Measurements from ENCODE around the gene SLC24A3. TPM values are rescaled to one million over a fixed set of nuclear protein-coding genes. Genes with fewer than 3 reads are reported as not detected.
"Not testable (repeated sequence)": the region's sequence is repeated elsewhere in the genome, so short reads cannot be mapped to it uniquely, and the experiment has no call there.

SLC24A3 gene
- polyA plus RNA-seq, 1 donor (not counting 4 experiments of a cell fraction or from before 2014, with no cell fraction given) = 0.17 TPM

- TF ChIP-seq CTCF (optimal IDR thresholded peaks at IDR 0.05 in 1 of 3, IDR thresholded peaks at IDR 0.05 in 1 of 3, conservative IDR thresholded peaks at IDR 0.05 in 1 of 3; ENCODE audit: extremely low read depth in 1 of 3, insufficient read depth in 2 of 3, low read length in 3 of 3) = no peak
- no peak for TF ChIP-seq EZH2 (IDR thresholded peaks at IDR 0.05; ENCODE audit: low read length)
- no peak overlapping the region for H3K9ac ChIP-seq (ENCODE audit: control insufficient read depth, extremely low read depth, insufficient read depth, low read length)
- H3K9me3 ChIP-seq (ENCODE audit: control insufficient read depth, low read depth, low read length) = no peaks in the 10 kb centered on the region
- no peak overlapping the region for H2AFZ ChIP-seq (ENCODE audit: control insufficient read depth, low read length)
- no peaks in the 10 kb centered on the region for H3K79me2 ChIP-seq (ENCODE audit: control insufficient read depth, insufficient read depth, low read length)
- H3K27ac ChIP-seq (ENCODE audit: control insufficient read depth, insufficient read depth, low read length) = no peak overlapping the region
- H3K4me1 ChIP-seq (ENCODE audit: control insufficient read depth, extremely low read depth, insufficient read depth, low read length) = no peaks in the 10 kb centered on the region
- H3K27me3 ChIP-seq (ENCODE audit: control insufficient read depth, extremely low read depth, insufficient read depth, low read length) = no peaks in the 10 kb centered on the region
- no peak overlapping the region for H3K4me2 ChIP-seq (ENCODE audit: control insufficient read depth, extremely low read depth, insufficient read depth, low read depth, low read length)
- DNase-seq (ENCODE audit: low read depth, low spot score) = no peak
- H3K4me3 ChIP-seq (ENCODE audit: control insufficient read depth in 2 of 3, extremely low read depth in 1 of 3, insufficient read depth in 2 of 3, low read depth in 1 of 3, low read length in 3 of 3) = no peak overlapping the region
- no peaks in the 10 kb centered on the region for H3K9me1 ChIP-seq (ENCODE audit: control insufficient read depth, extremely low read depth, insufficient read depth, low read length)
- H4K20me1 ChIP-seq (ENCODE audit: control insufficient read depth, extremely low read depth, insufficient read depth, low read length) = no peaks in the 10 kb centered on the region
- no peak for FAIRE-seq
- H3K36me3 ChIP-seq (ENCODE audit: control insufficient read depth in 2 of 2, extremely low read depth in 1 of 2, insufficient read depth in 2 of 2, low read length in 2 of 2) = no peaks in the 10 kb centered on the region
- dilution Hi-C loops (cut with MboI; ENCODE audit: extremely low pct_ligation_motif_present, low sequenced_read_pairs) = no loop called here
These were observed 419.0 kb downstream of the SLC24A3 start for GRCh38 chr20:19631410-19631809.

GRCh38 chr20:19633985-19634384 is 421.5 kb downstream of the SLC24A3 start:
- TF ChIP-seq CTCF (optimal IDR thresholded peaks at IDR 0.05 in 1 of 3, IDR thresholded peaks at IDR 0.05 in 1 of 3, conservative IDR thresholded peaks at IDR 0.05 in 1 of 3; ENCODE audit: extremely low read depth in 1 of 3, insufficient read depth in 2 of 3, low read length in 3 of 3) = no peak
- TF ChIP-seq EZH2 (IDR thresholded peaks at IDR 0.05; ENCODE audit: low read length) = no peak
- H3K4me3 ChIP-seq (ENCODE audit: control insufficient read depth in 2 of 3, extremely low read depth in 1 of 3, insufficient read depth in 2 of 3, low read depth in 1 of 3, low read length in 3 of 3) = no peak overlapping the region
- H3K9me3 ChIP-seq (ENCODE audit: control insufficient read depth, low read depth, low read length) = no peaks in the 10 kb centered on the region
- H2AFZ ChIP-seq (ENCODE audit: control insufficient read depth, low read length) = no peak overlapping the region
- no peaks in the 10 kb centered on the region for H3K36me3 ChIP-seq (ENCODE audit: control insufficient read depth in 2 of 2, extremely low read depth in 1 of 2, insufficient read depth in 2 of 2, low read length in 2 of 2)
- H3K27ac ChIP-seq (ENCODE audit: control insufficient read depth, insufficient read depth, low read length) = no peak overlapping the region
- no peaks in the 10 kb centered on the region for H3K9me1 ChIP-seq (ENCODE audit: control insufficient read depth, extremely low read depth, insufficient read depth, low read length)
- no peak overlapping the region for H3K9ac ChIP-seq (ENCODE audit: control insufficient read depth, extremely low read depth, insufficient read depth, low read length)
- no peaks in the 10 kb centered on the region for H4K20me1 ChIP-seq (ENCODE audit: control insufficient read depth, extremely low read depth, insufficient read depth, low read length)
- H3K27me3 ChIP-seq (ENCODE audit: control insufficient read depth, extremely low read depth, insufficient read depth, low read length) = no peaks in the 10 kb centered on the region
- no peak overlapping the region for H3K4me2 ChIP-seq (ENCODE audit: control insufficient read depth, extremely low read depth, insufficient read depth, low read depth, low read length)
- FAIRE-seq (no peak), DNase-seq (ENCODE audit: low read depth, low spot score) (no peak)
- H3K79me2 ChIP-seq (ENCODE audit: control insufficient read depth, insufficient read depth, low read length) = no peaks in the 10 kb centered on the region
- H3K4me1 ChIP-seq (ENCODE audit: control insufficient read depth, extremely low read depth, insufficient read depth, low read length) = no peaks in the 10 kb centered on the region
- dilution Hi-C loops (cut with MboI; ENCODE audit: extremely low pct_ligation_motif_present, low sequenced_read_pairs) = no loop called here

- H3K27ac ChIP-seq (ENCODE audit: control insufficient read depth, insufficient read depth, low read length); H3K4me3 ChIP-seq (ENCODE audit: control insufficient read depth in 2 of 3, extremely low read depth in 1 of 3, insufficient read depth in 2 of 3, low read depth in 1 of 3, low read length in 3 of 3); H3K4me2 ChIP-seq (ENCODE audit: control insufficient read depth, extremely low read depth, insufficient read depth, low read depth, low read length); H2AFZ ChIP-seq (ENCODE audit: control insufficient read depth, low read length); H3K4me1 ChIP-seq (ENCODE audit: control insufficient read depth, extremely low read depth, insufficient read depth, low read length); H3K9ac ChIP-seq (ENCODE audit: control insufficient read depth, extremely low read depth, insufficient read depth, low read length); H3K9me3 ChIP-seq (ENCODE audit: control insufficient read depth, low read depth, low read length); FAIRE-seq; H3K79me2 ChIP-seq (ENCODE audit: control insufficient read depth, insufficient read depth, low read length); H3K36me3 ChIP-seq (ENCODE audit: control insufficient read depth in 2 of 2, extremely low read depth in 1 of 2, insufficient read depth in 2 of 2, low read length in 2 of 2); H4K20me1 ChIP-seq (ENCODE audit: control insufficient read depth, extremely low read depth, insufficient read depth, low read length); H3K27me3 ChIP-seq (ENCODE audit: control insufficient read depth, extremely low read depth, insufficient read depth, low read length); DNase-seq (ENCODE audit: low read depth, low spot score); H3K9me1 ChIP-seq (ENCODE audit: control insufficient read depth, extremely low read depth, insufficient read depth, low read length); dilution Hi-C loops (cut with MboI; ENCODE audit: extremely low pct_ligation_motif_present, low sequenced_read_pairs): not testable (repeated sequence)
These were observed 427.1 kb downstream of the SLC24A3 start for GRCh38 chr20:19639471-19640045.
